GM12891 (cell line): ENCODE results near the gene DVL1.

Source experiments
- POLR2A ChIP-seq: IDR thresholded peaks from 2 replicates; pipeline ENCODE4 v1.6.1; 2011; ENCODE audit warnings: low read depth, low read length, control low read depth
- POLR2AphosphoS5 ChIP-seq: IDR thresholded peaks from 2 replicates; pipeline ENCODE4 v1.6.1; 2011; ENCODE audit warnings: low read depth, low read length, control low read depth
- POU2F2 ChIP-seq: IDR thresholded peaks from 2 replicates; pipeline ENCODE4 v1.6.1; 2011; ENCODE audit warnings: low read depth, mild to moderate bottlenecking, control low read depth, low read length, moderate library complexity
- SPI1 ChIP-seq: IDR thresholded peaks from 2 replicates; pipeline ENCODE4 v1.6.1; 2011; ENCODE audit warnings: low read depth, low read length, control low read depth
- TAF1 ChIP-seq: IDR thresholded peaks from 2 replicates; pipeline ENCODE4 v1.6.1; 2011; ENCODE audit warnings: low read depth, low read length, control low read depth

DNA sequence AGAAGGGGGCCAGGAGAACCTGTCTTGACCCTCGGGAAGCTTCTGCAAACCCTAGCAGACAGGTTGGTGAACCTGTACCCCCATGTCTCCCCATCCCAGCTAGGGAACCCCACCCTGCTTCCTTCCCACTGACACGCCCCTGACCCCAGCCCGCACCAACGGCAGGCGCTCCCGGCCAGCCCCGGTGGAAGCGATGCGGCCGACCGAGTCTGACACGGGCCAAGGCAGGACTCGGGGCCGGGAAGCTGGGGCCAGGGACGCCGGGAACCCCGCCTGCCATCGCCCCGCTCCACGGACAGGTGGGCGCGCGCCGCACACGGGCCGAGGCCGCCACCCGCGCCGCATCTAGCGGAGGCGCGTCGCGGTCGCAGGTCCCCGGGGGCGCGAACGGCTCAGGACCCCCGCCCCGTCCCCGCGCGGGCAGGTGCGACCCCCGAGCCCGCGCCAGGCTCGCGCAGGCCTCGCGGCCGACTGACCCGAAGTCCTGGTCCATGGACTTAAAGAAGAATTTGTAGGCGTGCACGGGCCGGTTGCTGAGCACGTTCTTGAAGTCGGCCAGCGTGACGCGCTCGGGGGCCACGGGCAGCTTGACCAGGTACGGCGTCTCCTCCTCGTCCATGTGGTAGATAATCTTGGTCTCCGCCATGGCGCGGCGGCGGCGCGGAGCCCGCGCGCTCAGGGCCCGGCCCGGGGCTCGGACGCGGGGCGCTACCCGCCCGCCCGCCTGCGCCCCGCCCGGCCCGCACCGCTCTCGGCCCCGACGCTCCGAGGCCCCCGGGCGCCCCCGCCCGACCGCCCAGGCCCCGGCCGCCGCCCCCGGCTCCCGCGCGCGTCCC lies 580 bp downstream of the DVL1 start:
- TF ChIP-seq POLR2AphosphoS5 (no peak), POU2F2 (no peak), POLR2A (no peak), TAF1 (no peak), SPI1 (no peak)
